ENCODE results near the gene SLCO4A1.

The SLCO4A1 gene

GRCh38 chr20:62642051-62642665 is at the start of gene SLCO4A1:
TSS of gene SLCO4A1 (plus strand) at chr20:62642503. CDS start at chr20:62656455, 13,952 bp downstream.
- peak; percentile 65 to 68 for DNase-seq (ENCODE audit: low read depth in 2 of 2)

- DNase-seq (ENCODE audit: low read depth in 2 of 2), result no peak
Measured at GRCh38 chr20:62592506-62593177, 49.7 kb upstream of the SLCO4A1 start.

GRCh38 chr20:62593616-62594015 is 48.7 kb upstream of the SLCO4A1 start:
- no peak for DNase-seq (ENCODE audit: low read depth in 2 of 2)

- no peak for DNase-seq (ENCODE audit: low read depth in 2 of 2)
Measured at GRCh38 chr20:62595069-62595468, 47.2 kb upstream of the SLCO4A1 start.

GRCh38 chr20:62595491-62595890 is 46.8 kb upstream of the SLCO4A1 start:
- DNase-seq (ENCODE audit: low read depth in 2 of 2), result no peak

- DNase-seq (ENCODE audit: low read depth in 2 of 2), result no peak
Measured at GRCh38 chr20:62596486-62596885, 45.8 kb upstream of the SLCO4A1 start.

- no peak for DNase-seq (ENCODE audit: low read depth in 2 of 2)
Measured at GRCh38 chr20:62596921-62597320, 45.4 kb upstream of the SLCO4A1 start.

GRCh38 chr20:62597416-62598115 is 44.7 kb upstream of the SLCO4A1 start:
- DNase-seq (ENCODE audit: low read depth in 2 of 2), result no peak

GRCh38 chr20:62598761-62599194 is 43.5 kb upstream of the SLCO4A1 start:
- DNase-seq (ENCODE audit: low read depth in 2 of 2), result no peak

- DNase-seq (ENCODE audit: low read depth in 2 of 2), result no peak
Measured at GRCh38 chr20:62599216-62600110, 42.8 kb upstream of the SLCO4A1 start.

- DNase-seq (ENCODE audit: low read depth in 2 of 2), result no peak
Measured at GRCh38 chr20:62601172-62601571, 41.1 kb upstream of the SLCO4A1 start.

GRCh38 chr20:62601714-62602113 is 40.6 kb upstream of the SLCO4A1 start:
- DNase-seq (ENCODE audit: low read depth in 2 of 2), result no peak

- no peak for DNase-seq (ENCODE audit: low read depth in 2 of 2)
Measured at GRCh38 chr20:62602550-62602949, 39.8 kb upstream of the SLCO4A1 start.

GRCh38 chr20:62603021-62603906 is 39.0 kb upstream of the SLCO4A1 start:
- DNase-seq (ENCODE audit: low read depth in 2 of 2), result no peak

- no peak for DNase-seq (ENCODE audit: low read depth in 2 of 2)
Measured at GRCh38 chr20:62603907-62604785, 38.2 kb upstream of the SLCO4A1 start.

GRCh38 chr20:62604796-62605195 is 37.5 kb upstream of the SLCO4A1 start:
- DNase-seq (ENCODE audit: low read depth in 2 of 2), result no peak

- no peak for DNase-seq (ENCODE audit: low read depth in 2 of 2)
Measured at GRCh38 chr20:62605236-62605943, 36.9 kb upstream of the SLCO4A1 start.

GRCh38 chr20:62606016-62606415 is 36.3 kb upstream of the SLCO4A1 start:
- no peak for DNase-seq (ENCODE audit: low read depth in 2 of 2)

- no peak for DNase-seq (ENCODE audit: low read depth in 2 of 2)
Measured at GRCh38 chr20:62606551-62607201, 35.6 kb upstream of the SLCO4A1 start.
